Coronary artery (tissue), 2 donors: Measurements from ENCODE around the gene RPS13.
A peak's percentile ranks its signal among the peaks of the same experiment; 100 is the strongest.
"Not testable (repeated sequence)": the region's sequence is repeated elsewhere in the genome, so short reads cannot be mapped to it uniquely, and the experiment has no call there.

Source experiments
- DNase-seq: peaks from one replicate; pipeline ENCODE4 v3.0.0-alpha.2; 2017; ENCODE audit warnings: low spot score
- H3K27ac ChIP-seq, 2 donors: fragments of 200-600 bp; sonication (generic); one replicate each; pipeline ENCODE4 v1.5.1; 2016 to 2019
- H3K4me3 ChIP-seq: fragments of 200-600 bp; sonication (generic); 2 replicates; pipeline ENCODE4 v1.5.1; 2016; ENCODE audit warnings: mild to moderate bottlenecking, moderate library complexity
- CTCF ChIP-seq: fragments of 200-600 bp; sonication (generic); IDR thresholded peaks from one replicate; pipeline ENCODE4 v1.5.1; 2019; ENCODE audit warnings: antibody characterized with exemption

RPS13 gene

GRCh38 chr11:17077520-17078401 lies at the start of gene RPS13:
Gene RPS13, minus strand, starts transcription at chr11:17077667. Its CDS starts 26 bp downstream, at chr11:17077641.
- no peak for TF ChIP-seq CTCF
- peak; percentile 99 for DNase-seq
- H3K4me3 ChIP-seq, result peak within 1 kb of the TSS; percentile 92
- H3K27ac ChIP-seq, result peak within 1 kb of the TSS; percentile 93 to 94

- TF ChIP-seq CTCF, result no peak
Measured at GRCh38 chr11:17121981-17122380, 44.5 kb upstream of the RPS13 start.

GRCh38 chr11:17117262-17117661 lies 39.8 kb upstream of the RPS13 start:
- no peak overlapping the region for H3K4me3 ChIP-seq
- TF ChIP-seq CTCF, result no peak
- no peak for DNase-seq
- no peak overlapping the region for H3K27ac ChIP-seq

More at GRCh38 chr11:17121981-17122380, 44.5 kb upstream of the RPS13 start:
- Histone ChIP-seq H3K4me3 (no peak overlapping the region), H3K27ac (no peak overlapping the region)
- no peak for DNase-seq

- no peak overlapping the region for H3K4me3 ChIP-seq
- no peak overlapping the region for H3K27ac ChIP-seq
- DNase-seq, result no peak
- TF ChIP-seq CTCF, result no peak
Measured at GRCh38 chr11:17116117-17116516, 38.6 kb upstream of the RPS13 start.

- not testable (repeated sequence) for DNase-seq, H3K4me3 ChIP-seq, H3K27ac ChIP-seq
Measured at GRCh38 chr11:17107745-17108144, 30.3 kb upstream of the RPS13 start.

- DNase-seq, H3K4me3 ChIP-seq, H3K27ac ChIP-seq: not testable (repeated sequence)
Measured at GRCh38 chr11:17105404-17106040, 28.1 kb upstream of the RPS13 start.

- TF ChIP-seq CTCF, result no peak
- no peak for DNase-seq
- Histone ChIP-seq H3K27ac (no peak overlapping the region), H3K4me3 (no peak overlapping the region)
Measured at GRCh38 chr11:17102462-17102861, 25.0 kb upstream of the RPS13 start.

- Histone ChIP-seq H3K27ac (no peak overlapping the region), H3K4me3 (no peak overlapping the region)
- no peak for DNase-seq
- TF ChIP-seq CTCF, result no peak
Measured at GRCh38 chr11:17098658-17099057, 21.2 kb upstream of the RPS13 start.
